Activated CD4-positive, alpha-beta T cell treated with anti-CD3 and anti-CD28 coated beads, Interleukin-2, amount 10 ng/mL, durations not matched to agents 7 days and 5 days (primary cell): ENCODE data around the gene LRRC74A. TPM values are rescaled to one million over a fixed set of nuclear protein-coding genes. Genes with fewer than 3 reads are reported as not detected.

Source experiments
- CTCF ChIA-PET: fragments of 350-600 bp; sonication (Branson Sonifier 250); formaldehyde crosslinking; loops from one replicate; lab custom pipeline; 2021; ENCODE audit warnings: antibody characterized with exemption; lab: Charles Lee
- POLR2A ChIA-PET: fragments of 350-600 bp; sonication (Branson Sonifier 250); formaldehyde crosslinking; loops from one replicate; lab custom pipeline; 2021; ENCODE audit warnings: antibody characterized with exemption; lab: Charles Lee
- DNase-seq: peaks from one replicate; pipeline ENCODE4 v3.0.0-alpha.2; 2020
- H3K27ac Mint-ChIP-seq: one replicate; pipeline ENCODE4 v1.8.0; 2021; ENCODE audit warnings: mild to moderate bottlenecking, moderate library complexity, mixed read lengths
- H3K27me3 Mint-ChIP-seq: one replicate; pipeline ENCODE4 v1.8.0; 2021; ENCODE audit warnings: mixed read lengths
- H3K36me3 Mint-ChIP-seq: one replicate; pipeline ENCODE4 v1.8.0; 2021; ENCODE audit warnings: low read depth, mixed read lengths
- H3K4me1 Mint-ChIP-seq: one replicate; pipeline ENCODE4 v1.8.0; 2021; ENCODE audit warnings: mixed read lengths
- H3K4me3 Mint-ChIP-seq: one replicate; pipeline ENCODE4 v1.8.0; 2021; ENCODE audit warnings: mild to moderate bottlenecking, moderate library complexity, mixed read lengths
- H3K9me3 Mint-ChIP-seq: one replicate; pipeline ENCODE4 v1.8.0; 2021; ENCODE audit warnings: mixed read lengths
- total RNA-seq, 2 experiments: library from RNA; stranded (reverse); gene quantifications; one replicate each; pipeline ENCODE4 v1.2.3, GENCODE V29; 2021

The LRRC74A gene
- total RNA-seq, 2 experiments from 2014 or later: not detected

GRCh38 chr14:76863724-76864407 is 37.7 kb downstream of the LRRC74A start:
- ChIA-PET CTCF (interaction anchor here (1.7 kb wide), 1 partner anchor 207 kb away, joined by 4 read pairs; no protein-coding TSS in a partner anchor), POLR2A (no interaction called here)
- peaks cover 41% of the 10 kb centered on the region for H3K4me1 Mint-ChIP-seq
- H3K27me3 Mint-ChIP-seq: no peaks in the 10 kb centered on the region
- H3K36me3 Mint-ChIP-seq: no peaks in the 10 kb centered on the region
- no peak overlapping the region for H3K4me3 Mint-ChIP-seq
- H3K27ac Mint-ChIP-seq: no peak overlapping the region
- DNase-seq: no peak
- no peaks in the 10 kb centered on the region for H3K9me3 Mint-ChIP-seq

- POLR2A ChIA-PET: interaction anchor here (0.6 kb wide), 1 partner anchor 232 kb away, joined by 3 read pairs; the partner anchor contains the start of gene CIPC
Measured at GRCh38 chr14:76866456-76866855, 40.2 kb downstream of the LRRC74A start.

GRCh38 chr14:76867516-76868453 is 41.6 kb downstream of the LRRC74A start:
- no peak overlapping the region for H3K4me3 Mint-ChIP-seq
- CTCF ChIA-PET: interaction anchor here (0.8 to 2.2 kb wide), 4 partner anchors 8 to 256 kb away, joined by 3 to 6 read pairs (median 3); no protein-coding TSS in a partner anchor
- H3K27ac Mint-ChIP-seq: peak overlapping the region; percentile 51

More at GRCh38 chr14:76866456-76866855, 40.2 kb downstream of the LRRC74A start:
- CTCF ChIA-PET: interaction anchor here (1.0 to 2.2 kb wide), 2 partner anchors 9 to 20 kb away, joined by 3 to 6 read pairs; no protein-coding TSS in a partner anchor
- no peaks in the 10 kb centered on the region for H3K36me3 Mint-ChIP-seq
- H3K4me1 Mint-ChIP-seq: peaks cover 41% of the 10 kb centered on the region
- no peaks in the 10 kb centered on the region for H3K27me3 Mint-ChIP-seq
- H3K9me3 Mint-ChIP-seq: no peaks in the 10 kb centered on the region
- H3K4me3 Mint-ChIP-seq: no peak overlapping the region
- H3K27ac Mint-ChIP-seq: no peak overlapping the region
- no peak for DNase-seq

GRCh38 chr14:76868454-76869170 is 42.4 kb downstream of the LRRC74A start:
- DNase-seq: no peak
- POLR2A ChIA-PET: no interaction called here

More at GRCh38 chr14:76867516-76868453, 41.6 kb downstream of the LRRC74A start:
- Mint-ChIP-seq H3K4me1 (peaks cover 37% of the 10 kb centered on the region), H3K9me3 (no peaks in the 10 kb centered on the region), H3K36me3 (no peaks in the 10 kb centered on the region), H3K27me3 (no peaks in the 10 kb centered on the region)
- peak; percentile 62 for DNase-seq
- POLR2A ChIA-PET: no interaction called here

GRCh38 chr14:76870166-76870565 is 44.0 kb downstream of the LRRC74A start:
- peak; percentile 31 for DNase-seq

More at GRCh38 chr14:76868454-76869170, 42.4 kb downstream of the LRRC74A start:
- no peak overlapping the region for H3K4me3 Mint-ChIP-seq
- CTCF ChIA-PET: interaction anchor here (0.8 to 1.1 kb wide), 3 partner anchors 231 to 256 kb away, joined by 3 read pairs; no protein-coding TSS in a partner anchor
- H3K27ac Mint-ChIP-seq: peak overlapping the region; percentile 46
- H3K27me3 Mint-ChIP-seq: no peaks in the 10 kb centered on the region
- H3K36me3 Mint-ChIP-seq: no peaks in the 10 kb centered on the region
- H3K4me1 Mint-ChIP-seq: peaks cover 32% of the 10 kb centered on the region
- H3K9me3 Mint-ChIP-seq: no peaks in the 10 kb centered on the region

GRCh38 chr14:76872796-76873432 is 46.7 kb downstream of the LRRC74A start:
- ChIA-PET POLR2A (no interaction called here), CTCF (interaction anchor here (0.8 to 7.4 kb wide), 13 partner anchors 9 to 237 kb away, joined by 3 to 171 read pairs (median 3); no protein-coding TSS in a partner anchor)
- peaks cover 5% of the 10 kb centered on the region for H3K9me3 Mint-ChIP-seq
- H3K4me3 Mint-ChIP-seq: no peak overlapping the region
- peak; percentile 68 for DNase-seq
- H3K36me3 Mint-ChIP-seq: no peaks in the 10 kb centered on the region
- H3K27me3 Mint-ChIP-seq: no peaks in the 10 kb centered on the region
- peaks cover 7% of the 10 kb centered on the region for H3K4me1 Mint-ChIP-seq
- no peak overlapping the region for H3K27ac Mint-ChIP-seq

More at GRCh38 chr14:76870166-76870565, 44.0 kb downstream of the LRRC74A start:
- H3K36me3 Mint-ChIP-seq: no peaks in the 10 kb centered on the region
- H3K4me3 Mint-ChIP-seq: no peak overlapping the region
- CTCF ChIA-PET: interaction anchor here (0.7 to 7.4 kb wide), 3 partner anchors 43 to 251 kb away, joined by 3 to 171 read pairs (median 3); no protein-coding TSS in a partner anchor
- H3K27ac Mint-ChIP-seq: no peak overlapping the region
- H3K4me1 Mint-ChIP-seq: peaks cover 19% of the 10 kb centered on the region
- POLR2A ChIA-PET: no interaction called here
- H3K9me3 Mint-ChIP-seq: peaks cover 2% of the 10 kb centered on the region
- no peaks in the 10 kb centered on the region for H3K27me3 Mint-ChIP-seq

GRCh38 chr14:76874734-76875133 is 48.5 kb downstream of the LRRC74A start:
- H3K36me3 Mint-ChIP-seq: no peaks in the 10 kb centered on the region
- ChIA-PET POLR2A (no interaction called here), CTCF (interaction anchor here (1.0 to 7.4 kb wide), 8 partner anchors 11 to 217 kb away, joined by 3 to 171 read pairs (median 10); no protein-coding TSS in a partner anchor)
- peaks cover 5% of the 10 kb centered on the region for H3K9me3 Mint-ChIP-seq
- no peak overlapping the region for H3K27ac Mint-ChIP-seq
- H3K27me3 Mint-ChIP-seq: no peaks in the 10 kb centered on the region
- no peak for DNase-seq
- no peak overlapping the region for H3K4me3 Mint-ChIP-seq
- H3K4me1 Mint-ChIP-seq: no peaks in the 10 kb centered on the region

- ChIA-PET CTCF (interaction anchor here (0.7 to 7.4 kb wide), 34 partner anchors 9 to 275 kb away, joined by 3 to 171 read pairs (median 4); partner anchors contain the start of gene CIPC), POLR2A (no interaction called here)
- no peak overlapping the region for H3K4me3 Mint-ChIP-seq
- H3K36me3 Mint-ChIP-seq: no peaks in the 10 kb centered on the region
- no peak overlapping the region for H3K27ac Mint-ChIP-seq
- peaks cover 5% of the 10 kb centered on the region for H3K9me3 Mint-ChIP-seq
- DNase-seq: peak; percentile 55
- no peaks in the 10 kb centered on the region for H3K27me3 Mint-ChIP-seq
- no peaks in the 10 kb centered on the region for H3K4me1 Mint-ChIP-seq
Measured at GRCh38 chr14:76876076-76876475, 49.9 kb downstream of the LRRC74A start.

GRCh38 chr14:76877871-76878270 is 51.7 kb downstream of the LRRC74A start:
- Mint-ChIP-seq H3K4me1 (peaks cover under 1% of the 10 kb centered on the region), H3K27ac (no peak overlapping the region), H3K4me3 (no peak overlapping the region), H3K27me3 (no peaks in the 10 kb centered on the region), H3K9me3 (peaks cover 5% of the 10 kb centered on the region), H3K36me3 (no peaks in the 10 kb centered on the region)
- ChIA-PET CTCF (no interaction called here), POLR2A (no interaction called here)
- DNase-seq: no peak

- POLR2A ChIA-PET: no interaction called here
- Mint-ChIP-seq H3K9me3 (peaks cover under 1% of the 10 kb centered on the region), H3K36me3 (no peaks in the 10 kb centered on the region), H3K27ac (no peak overlapping the region), H3K4me1 (peaks cover 12% of the 10 kb centered on the region), H3K4me3 (no peak overlapping the region), H3K27me3 (no peaks in the 10 kb centered on the region)
- no peak for DNase-seq
- CTCF ChIA-PET: interaction anchor here (0.6 to 1.5 kb wide), 5 partner anchors 12 to 190 kb away, joined by 3 to 10 read pairs (median 3); no protein-coding TSS in a partner anchor
Measured at GRCh38 chr14:76880449-76880848, 54.2 kb downstream of the LRRC74A start.

- Mint-ChIP-seq H3K4me3 (no peak overlapping the region), H3K36me3 (no peaks in the 10 kb centered on the region), H3K9me3 (no peaks in the 10 kb centered on the region), H3K27ac (no peak overlapping the region), H3K27me3 (peaks cover 4% of the 10 kb centered on the region), H3K4me1 (peaks cover 12% of the 10 kb centered on the region)
- no peak for DNase-seq
- POLR2A ChIA-PET: no interaction called here
- CTCF ChIA-PET: interaction anchor here (1.1 to 2.1 kb wide), 4 partner anchors 8 to 189 kb away, joined by 3 to 8 read pairs (median 4); no protein-coding TSS in a partner anchor
Measured at GRCh38 chr14:76881348-76881747, 55.1 kb downstream of the LRRC74A start.
